HG03280 (cell line): ENCODE measurements around the gene SMIM10L2A.
"Not testable (repeated sequence)": the region's sequence is repeated elsewhere in the genome, so short reads cannot be mapped to it uniquely, and the experiment has no call there.

Experiments used
- ATAC-seq: cut with Tn5 transposase; IDR thresholded peaks from one replicate; pipeline ENCODE4 v1.9.1; 2021; ENCODE audit warnings: mild to moderate bottlenecking, moderate library complexity; ENCODE audit not compliant: unreplicated experiment

Gene SMIM10L2A

DNA sequence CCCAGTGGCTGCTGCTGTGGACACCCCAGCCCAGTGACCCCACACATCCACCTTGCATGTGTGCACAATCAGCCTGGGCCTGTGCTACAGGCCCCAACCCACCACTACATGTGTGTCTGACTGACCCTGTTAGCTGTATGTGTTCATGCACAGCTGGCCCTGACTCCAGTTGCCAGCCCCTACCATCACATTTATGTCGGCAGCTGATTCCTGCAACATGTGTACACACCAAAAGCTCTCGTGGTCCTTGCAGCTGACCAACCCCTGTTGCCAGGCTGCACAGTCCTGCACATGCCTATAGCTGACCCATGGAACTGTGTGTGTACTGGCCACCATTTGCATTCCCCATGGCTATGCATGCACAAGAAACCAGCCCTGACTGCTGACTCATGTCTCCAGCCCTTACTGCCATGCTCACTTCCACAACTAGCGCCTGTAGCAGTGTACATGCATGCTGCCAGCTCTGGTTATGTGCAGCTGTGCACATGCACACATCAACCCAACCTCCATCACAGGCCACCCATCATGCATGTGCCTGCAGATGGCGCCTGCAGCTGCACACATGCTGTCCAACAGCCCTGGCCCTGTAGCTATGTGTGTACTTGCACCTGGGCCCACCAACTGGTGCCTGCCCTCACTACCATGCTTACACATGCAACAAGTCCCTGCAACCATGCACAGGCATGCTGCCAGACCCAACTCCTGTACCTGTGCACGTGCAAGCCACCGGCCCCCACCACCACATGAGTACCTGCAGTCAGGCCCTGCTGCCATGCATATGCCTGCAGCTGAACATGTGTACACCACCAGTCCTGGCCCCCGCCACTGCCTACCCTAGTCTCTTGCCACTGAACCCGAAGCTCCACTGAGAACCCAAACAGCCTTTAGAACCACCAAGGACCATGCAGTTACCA, 28.1 kb downstream of the SMIM10L2A start:
- ATAC-seq = no peak

DNA sequence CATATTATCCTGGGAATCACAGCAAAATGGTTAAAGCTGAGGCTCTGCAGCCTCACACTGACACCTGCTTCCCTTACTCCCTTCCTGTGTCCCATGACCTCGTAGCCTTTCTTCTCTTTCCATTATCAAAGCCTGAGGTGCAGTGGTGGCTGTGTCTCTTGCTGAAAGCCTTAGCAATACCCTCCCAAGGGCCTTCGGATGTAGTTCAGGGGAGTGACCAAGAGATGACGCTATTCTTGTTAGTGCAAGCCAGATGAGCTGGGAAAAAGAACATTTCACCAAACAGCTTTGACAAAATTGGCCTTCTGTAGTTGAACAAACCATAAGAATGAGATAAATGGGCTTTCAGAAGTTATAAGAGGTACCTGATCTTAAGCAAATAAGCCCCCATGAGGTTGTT, 31.6 kb downstream of the SMIM10L2A start:
- no peak for ATAC-seq

DNA sequence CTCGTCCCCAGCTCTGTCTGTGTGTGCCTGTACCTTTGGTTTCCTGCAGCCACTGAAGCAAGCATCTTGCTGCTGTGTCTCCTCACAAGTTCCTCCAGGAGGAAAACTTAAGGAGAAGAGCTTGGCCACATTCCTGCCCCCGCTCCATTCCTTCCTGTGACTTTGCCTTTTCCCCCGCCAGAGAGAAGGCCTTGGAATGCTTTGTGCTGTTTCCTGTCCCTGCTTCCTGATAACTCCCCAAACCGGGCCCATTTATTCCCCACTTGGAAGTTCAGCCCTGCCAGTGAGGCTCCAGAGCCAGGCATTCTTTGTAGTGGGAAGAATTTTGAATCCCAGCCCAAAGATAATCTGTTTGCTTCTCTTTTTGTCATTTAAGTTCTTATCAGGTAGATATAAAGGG, 33.1 kb downstream of the SMIM10L2A start:
- ATAC-seq = no peak

DNA sequence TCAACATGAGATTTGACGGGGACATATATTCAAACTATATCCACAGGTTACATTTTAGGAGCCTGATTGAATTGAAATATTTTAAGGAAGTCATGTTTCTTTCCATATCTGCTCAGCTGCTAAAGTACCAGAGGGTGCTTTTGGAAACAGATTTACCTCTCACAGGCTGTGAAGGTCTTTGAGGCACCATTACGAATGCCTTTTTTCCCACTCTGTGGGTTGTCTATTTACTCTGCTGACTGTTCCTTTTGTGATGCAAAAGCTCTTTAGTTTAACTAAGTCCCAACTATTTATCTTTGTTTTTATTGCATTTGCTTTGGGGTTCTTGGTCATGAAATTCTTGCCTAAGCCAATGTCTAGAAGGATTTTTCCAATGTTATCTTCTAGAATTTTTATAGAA, 40.0 kb downstream of the SMIM10L2A start:
- ATAC-seq = not testable (repeated sequence)

DNA sequence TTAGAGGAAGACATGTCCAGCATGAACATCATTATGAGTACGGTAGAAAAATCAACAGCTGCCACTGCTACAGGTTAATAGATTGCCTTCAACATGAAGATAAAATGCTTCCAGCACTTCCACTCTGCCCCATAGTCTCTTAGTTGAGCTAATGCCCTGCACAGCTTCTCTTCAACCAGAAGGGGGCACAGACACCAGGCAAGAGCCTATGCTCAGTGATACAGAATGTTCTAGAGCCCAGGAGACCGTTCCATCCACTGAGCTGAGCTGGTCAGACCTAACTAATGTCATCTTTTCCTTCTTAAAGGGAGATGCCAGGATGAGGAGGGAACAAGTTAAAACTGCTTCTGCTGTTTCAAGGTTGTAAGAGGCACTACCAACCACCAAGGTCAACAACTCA, 42.2 kb downstream of the SMIM10L2A start:
- no peak for ATAC-seq

DNA sequence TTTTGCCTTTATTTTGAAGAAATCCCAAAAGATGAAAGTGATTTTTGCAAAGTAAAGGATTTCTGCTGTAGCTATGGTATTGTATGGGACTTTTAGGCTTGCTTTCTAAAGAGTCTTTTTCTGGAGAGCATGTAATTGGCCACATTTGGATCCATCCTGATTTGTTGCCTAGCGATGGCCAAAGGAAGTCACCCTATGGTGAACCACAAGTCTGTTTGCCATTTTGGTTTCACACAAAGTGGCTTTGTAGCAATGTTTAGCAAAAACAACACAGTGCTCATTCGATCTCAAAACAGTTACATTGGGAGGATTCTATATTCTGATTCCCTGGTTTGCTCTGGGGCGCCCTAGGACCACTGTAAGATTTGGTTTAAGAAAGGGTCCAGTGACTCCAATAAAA, 54.6 kb downstream of the SMIM10L2A start:
- no peak for ATAC-seq

DNA sequence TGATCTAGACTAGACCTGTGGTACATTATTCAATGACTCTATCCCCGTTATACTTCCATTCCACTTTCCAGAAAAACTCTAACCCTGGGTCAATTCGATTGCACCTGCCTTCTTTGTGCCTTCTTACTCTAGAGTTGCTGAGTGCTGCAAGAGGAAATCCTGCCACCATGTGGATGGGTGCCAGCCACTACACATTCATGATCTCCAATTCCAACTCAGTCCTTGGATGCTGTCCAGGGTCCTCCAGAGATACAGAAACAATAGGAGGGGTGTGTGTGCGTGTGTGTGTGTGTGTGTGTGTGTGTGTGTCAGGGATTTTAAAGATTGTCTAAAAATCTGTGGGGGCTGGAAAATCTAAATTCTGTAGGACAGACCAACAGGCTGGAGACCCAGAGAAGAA, 55.8 kb downstream of the SMIM10L2A start:
- ATAC-seq = peak; percentile 48
